Tibial nerve (tissue), 4 donors: ENCODE measurements around the gene ZNF135.

Source experiments
- EP300 ChIP-seq, 2 donors: sonication (generic); formaldehyde crosslinking; IDR thresholded peaks; one replicate each; pipeline ENCODE4 v1.6.1; 2017; ENCODE audit warnings: antibody characterized with exemption in 2 of 2, mild to moderate bottlenecking in 1 of 2
- TF ChIP-seq, protein P1 (sequence below), 5 experiments: fragments of 200-600 bp in 3 of 5; fragments of 450-650 bp in 2 of 5; sonication (generic) in 3 of 5; IDR thresholded peaks; one replicate each; pipeline ENCODE4 v1.5.1; 2016 to 2019; ENCODE audit warnings: antibody characterized with exemption in 5 of 5, mild to moderate bottlenecking in 3 of 5, moderate library complexity in 2 of 5

DNA sequence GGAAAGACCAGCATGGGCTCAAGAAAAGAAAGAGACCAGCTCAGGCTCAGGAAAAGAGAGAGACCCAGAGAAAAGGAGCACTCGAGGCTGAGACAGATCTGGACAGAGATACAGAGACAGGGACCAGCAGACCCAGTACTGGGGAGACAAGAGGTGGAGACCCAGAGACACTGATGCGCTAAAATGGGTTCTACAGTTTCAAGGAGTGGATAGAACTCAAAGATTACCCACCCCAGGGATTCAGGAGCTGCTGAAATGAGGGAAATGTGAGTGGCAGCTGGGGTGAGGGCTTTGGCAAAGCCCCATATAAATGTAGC, 39.6 kb downstream of the ZNF135 start:
- TF ChIP-seq, protein P1, sequence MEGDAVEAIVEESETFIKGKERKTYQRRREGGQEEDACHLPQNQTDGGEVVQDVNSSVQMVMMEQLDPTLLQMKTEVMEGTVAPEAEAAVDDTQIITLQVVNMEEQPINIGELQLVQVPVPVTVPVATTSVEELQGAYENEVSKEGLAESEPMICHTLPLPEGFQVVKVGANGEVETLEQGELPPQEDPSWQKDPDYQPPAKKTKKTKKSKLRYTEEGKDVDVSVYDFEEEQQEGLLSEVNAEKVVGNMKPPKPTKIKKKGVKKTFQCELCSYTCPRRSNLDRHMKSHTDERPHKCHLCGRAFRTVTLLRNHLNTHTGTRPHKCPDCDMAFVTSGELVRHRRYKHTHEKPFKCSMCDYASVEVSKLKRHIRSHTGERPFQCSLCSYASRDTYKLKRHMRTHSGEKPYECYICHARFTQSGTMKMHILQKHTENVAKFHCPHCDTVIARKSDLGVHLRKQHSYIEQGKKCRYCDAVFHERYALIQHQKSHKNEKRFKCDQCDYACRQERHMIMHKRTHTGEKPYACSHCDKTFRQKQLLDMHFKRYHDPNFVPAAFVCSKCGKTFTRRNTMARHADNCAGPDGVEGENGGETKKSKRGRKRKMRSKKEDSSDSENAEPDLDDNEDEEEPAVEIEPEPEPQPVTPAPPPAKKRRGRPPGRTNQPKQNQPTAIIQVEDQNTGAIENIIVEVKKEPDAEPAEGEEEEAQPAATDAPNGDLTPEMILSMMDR (IDR thresholded peaks at IDR 0.05) = no peak
- no peak for TF ChIP-seq EP300 (IDR thresholded peaks at IDR 0.05)
